Sigmoid colon (tissue), 7 donors: ENCODE results near the gene NT5C3A. TPM values are rescaled to one million over a fixed set of nuclear protein-coding genes. Genes with fewer than 3 reads are reported as not detected.

Experiments used
- DNase-seq: peaks from one replicate; pipeline ENCODE4 v3.0.0-alpha.2; 2019
- H3K27ac ChIP-seq, 4 donors: fragments of 200-600 bp; sonication (generic); one replicate each; pipeline ENCODE4 v1.5.1; 2016 to 2019; ENCODE audit warnings: mild to moderate bottlenecking in 1 of 4
- H3K27me3 ChIP-seq, 3 donors: fragments of 200-600 bp; sonication (generic); one replicate each; pipeline ENCODE4 v1.5.1; 2019; ENCODE audit warnings: mild to moderate bottlenecking in 1 of 3
- H3K36me3 ChIP-seq, 4 donors: fragments of 200-600 bp; sonication (generic); one replicate each; pipeline ENCODE4 v1.5.1; 2016 to 2019
- H3K4me1 ChIP-seq, 4 donors: fragments of 200-600 bp; sonication (generic); one replicate each; pipeline ENCODE4 v1.5.1; 2017 to 2019
- H3K4me3 ChIP-seq, 4 donors: fragments of 200-600 bp; sonication (generic); one replicate each; pipeline ENCODE4 v1.5.1; 2017 to 2019; ENCODE audit warnings: mild to moderate bottlenecking in 2 of 4, moderate library complexity in 1 of 4
- H3K9me3 ChIP-seq, 4 donors: fragments of 200-600 bp in 3 of 4; sonication (generic) in 3 of 4; one replicate each; pipeline versions ENCODE4 v1.5.1 to v1.6.1; 2013 to 2019
- EP300 ChIP-seq, 4 donors: sonication (generic); formaldehyde crosslinking; IDR thresholded peaks; one replicate each; pipeline ENCODE4 v1.6.1; 2017; ENCODE audit warnings: antibody characterized with exemption in 4 of 4
- POLR2A ChIP-seq, 2 donors: fragments of 450-650 bp; IDR thresholded peaks; one replicate each; pipeline ENCODE4 v1.6.1; 2016; ENCODE audit warnings: antibody characterized with exemption in 2 of 2, mild to moderate bottlenecking in 2 of 2, moderate library complexity in 2 of 2
- POLR2AphosphoS5 ChIP-seq, 4 donors: sonication (generic); formaldehyde crosslinking; IDR thresholded peaks; one replicate each; pipeline ENCODE4 v1.6.1; 2017; ENCODE audit warnings: antibody characterized with exemption in 4 of 4
- WGBS, 2 donors: extraction: QIAGEN DNeasy Blood & Tissue Kit; methylation state at CpG; one replicate each; pipeline ENCODE4 v1.1.7; 2013; 5-methylcytosine and 5-hydroxymethylcytosine counted together
- intact Hi-C: fragments of 100-400 bp; cut with DNase I; formaldehyde crosslinking; loops from one replicate; pipeline ENCODE4 v1.15.1; 2023
- polyA plus RNA-seq, 3 donors: library from polyadenylated mRNA; stranded (reverse); fragments of 200-250 nt; gene quantifications; one replicate each; pipeline ENCODE4 v1.2.3, GENCODE V29; 2013
- total RNA-seq, 4 donors: library from RNA; depleted of rRNA; stranded (reverse); fragments of >200 nt; gene quantifications; one replicate each; pipeline ENCODE4 v1.1.0, GENCODE V29; 2016
- TF ChIP-seq, protein P1 (sequence below), 4 experiments: fragments of 450-650 bp in 3 of 4; fragments of 200-600 bp in 1 of 4; IDR thresholded peaks; one replicate each; pipeline ENCODE4 v1.5.1; 2016 to 2019; ENCODE audit warnings: antibody characterized with exemption in 4 of 4, mild to moderate bottlenecking in 3 of 4, moderate library complexity in 2 of 4
- donor health status: healthy with polysubstance abuse.
- donor health status: Bipolar disorder and iron deficiency.
- donor health status: healthy.

Gene NT5C3A
- total and polyA plus RNA-seq, 7 donors = 20.6 to 270 (median 29.6) TPM

GRCh38 chr7:33079096-33079495, 16.5 kb upstream of the NT5C3A start:
- no peaks in the 10 kb centered on the region for H3K27me3 ChIP-seq
- intact Hi-C loops = no loop called here
- TF ChIP-seq POLR2A (IDR thresholded peaks at IDR 0.05) (no peak), EP300 (IDR thresholded peaks at IDR 0.05) (no peak), POLR2AphosphoS5 (IDR thresholded peaks at IDR 0.05) (no peak)
- TF ChIP-seq, protein P1, sequence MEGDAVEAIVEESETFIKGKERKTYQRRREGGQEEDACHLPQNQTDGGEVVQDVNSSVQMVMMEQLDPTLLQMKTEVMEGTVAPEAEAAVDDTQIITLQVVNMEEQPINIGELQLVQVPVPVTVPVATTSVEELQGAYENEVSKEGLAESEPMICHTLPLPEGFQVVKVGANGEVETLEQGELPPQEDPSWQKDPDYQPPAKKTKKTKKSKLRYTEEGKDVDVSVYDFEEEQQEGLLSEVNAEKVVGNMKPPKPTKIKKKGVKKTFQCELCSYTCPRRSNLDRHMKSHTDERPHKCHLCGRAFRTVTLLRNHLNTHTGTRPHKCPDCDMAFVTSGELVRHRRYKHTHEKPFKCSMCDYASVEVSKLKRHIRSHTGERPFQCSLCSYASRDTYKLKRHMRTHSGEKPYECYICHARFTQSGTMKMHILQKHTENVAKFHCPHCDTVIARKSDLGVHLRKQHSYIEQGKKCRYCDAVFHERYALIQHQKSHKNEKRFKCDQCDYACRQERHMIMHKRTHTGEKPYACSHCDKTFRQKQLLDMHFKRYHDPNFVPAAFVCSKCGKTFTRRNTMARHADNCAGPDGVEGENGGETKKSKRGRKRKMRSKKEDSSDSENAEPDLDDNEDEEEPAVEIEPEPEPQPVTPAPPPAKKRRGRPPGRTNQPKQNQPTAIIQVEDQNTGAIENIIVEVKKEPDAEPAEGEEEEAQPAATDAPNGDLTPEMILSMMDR (IDR thresholded peaks at IDR 0.05) = no peak
- H3K9me3 ChIP-seq = no peaks in the 10 kb centered on the region
- 94 to 95% methylated on average over 2 of the region's 2 CpGs for WGBS, 2 donors
- H3K27ac ChIP-seq = no peak overlapping the region
- no peak overlapping the region for H3K4me3 ChIP-seq
- no peaks in the 10 kb centered on the region for H3K4me1 ChIP-seq
- no peaks in the 10 kb centered on the region for H3K36me3 ChIP-seq
- no peak for DNase-seq

- H3K27me3 ChIP-seq = no peaks in the 10 kb centered on the region
- no peak overlapping the region for H3K4me3 ChIP-seq
- no peak overlapping the region for H3K27ac ChIP-seq
- DNase-seq = no peak
- no peak for TF ChIP-seq POLR2AphosphoS5 (IDR thresholded peaks at IDR 0.05)
- TF ChIP-seq EP300 (IDR thresholded peaks at IDR 0.05) = no peak
- TF ChIP-seq POLR2A (IDR thresholded peaks at IDR 0.05) = no peak
- TF ChIP-seq, protein P1 (IDR thresholded peaks at IDR 0.05) = no peak
- H3K36me3 ChIP-seq = no peaks in the 10 kb centered on the region
- intact Hi-C loops = no loop called here
- peaks cover 0 to 13% (median 10%) of the 10 kb centered on the region in 4 donors for H3K4me1 ChIP-seq
- 50 to 71% methylated on average over 3 of the region's 3 CpGs for WGBS, 2 donors
- H3K9me3 ChIP-seq = no peaks in the 10 kb centered on the region
Measured at GRCh38 chr7:33076737-33077136, 14.2 kb upstream of the NT5C3A start.

DNA sequence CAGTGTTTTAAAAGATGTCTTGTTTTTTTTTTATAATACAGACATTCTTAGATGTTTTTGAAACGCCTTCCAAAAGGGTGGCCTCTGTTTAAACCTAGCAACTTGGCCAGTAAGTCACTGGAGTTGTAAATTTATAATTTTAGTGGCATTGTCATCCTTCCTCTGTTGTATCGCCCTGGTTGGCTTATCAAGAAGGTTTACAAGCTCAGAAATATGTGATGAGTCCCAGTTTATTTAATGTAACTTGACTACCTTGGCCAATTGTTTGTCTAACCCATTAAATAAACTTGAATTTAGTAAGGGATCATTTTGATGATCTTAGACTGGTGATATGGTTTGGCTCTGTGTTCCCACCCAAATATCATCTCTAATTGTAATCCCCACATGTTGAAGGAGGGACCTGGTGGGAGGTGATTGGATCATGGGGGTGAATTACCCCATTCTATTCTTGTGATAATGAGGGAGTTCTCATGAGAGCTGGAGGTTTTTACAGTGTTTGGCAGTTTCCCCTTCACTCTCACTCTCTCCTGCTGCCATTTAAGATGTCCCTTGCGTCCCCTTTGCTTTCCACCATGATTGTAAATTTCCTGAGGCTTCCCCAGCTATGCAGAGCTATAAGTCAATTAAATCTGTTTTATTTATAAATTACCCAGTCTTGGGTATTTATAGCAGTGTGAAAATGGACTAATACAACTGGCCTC, 13.4 kb upstream of the NT5C3A start:
- H3K4me3 ChIP-seq = no peak overlapping the region
- no peak overlapping the region for H3K27ac ChIP-seq
- TF ChIP-seq POLR2A (IDR thresholded peaks at IDR 0.05) (no peak), EP300 (IDR thresholded peaks at IDR 0.05) (no peak), POLR2AphosphoS5 (IDR thresholded peaks at IDR 0.05) (no peak)
- TF ChIP-seq, protein P1 (IDR thresholded peaks at IDR 0.05) = no peak
- DNase-seq = no peak
- H3K27me3 ChIP-seq = no peaks in the 10 kb centered on the region
- H3K9me3 ChIP-seq = no peaks in the 10 kb centered on the region
- peaks cover 0 to 13% (median 10%) of the 10 kb centered on the region in 4 donors for H3K4me1 ChIP-seq
- 70 to 73% methylated on average over 3 of the region's 3 CpGs for WGBS, 2 donors
- no peaks in the 10 kb centered on the region for H3K36me3 ChIP-seq
- intact Hi-C loops = no loop called here

GRCh38 chr7:33073243-33073642, 10.7 kb upstream of the NT5C3A start:
- Histone ChIP-seq H3K27me3 (no peaks in the 10 kb centered on the region), H3K9me3 (peaks cover 0 to 2% (median 0%) of the 10 kb centered on the region in 4 donors), H3K27ac (peak overlapping the region in 1 of 4 donors; percentile 69), H3K36me3 (no peaks in the 10 kb centered on the region), H3K4me1 (peaks cover 0 to 13% (median 10%) of the 10 kb centered on the region in 4 donors), H3K4me3 (no peak overlapping the region)
- DNase-seq = no peak
- intact Hi-C loops = no loop called here
- TF ChIP-seq, protein P1 (IDR thresholded peaks at IDR 0.05) = no peak
- TF ChIP-seq POLR2A (IDR thresholded peaks at IDR 0.05) (no peak), EP300 (IDR thresholded peaks at IDR 0.05) (no peak), POLR2AphosphoS5 (IDR thresholded peaks at IDR 0.05) (no peak)
- 82 to 96% methylated on average over 4 of the region's 4 CpGs for WGBS, 2 donors
